Natural killer cell (primary cell): ENCODE measurements around the gene SLC44A4. TPM values are rescaled to one million over a fixed set of nuclear protein-coding genes. Genes with fewer than 3 reads are reported as not detected.
"Not testable (repeated sequence)": the region's sequence is repeated elsewhere in the genome, so short reads cannot be mapped to it uniquely, and the experiment has no call there.

ENCODE experiments used
- ATAC-seq, 3 donors: fragments of 150-1000 bp in 2 of 3; fragments of 200-7000 bp in 1 of 3; cut with Tn5 transposase; 1 replicate in 1 of 3; 2 replicates in 2 of 3; pipeline ENCODE4 v1.10.0; 2021; ENCODE audit warnings: mild to moderate bottlenecking in 2 of 3, moderate library complexity in 2 of 3
- DNase-seq, 2 donors: peaks; one replicate each; pipeline versions ENCODE4 v3.0.0 to v3.0.0-alpha.2; 2013 to 2021; ENCODE audit warnings: mixed read lengths in 1 of 2
- H3K27ac ChIP-seq: one replicate; pipeline ENCODE4 v1.5.1; 2013; ENCODE audit warnings: mild to moderate bottlenecking, low read length
- H3K27me3 ChIP-seq: one replicate; pipeline ENCODE4 v1.6.1; 2013; ENCODE audit warnings: low read length; ENCODE audit not compliant: control insufficient read depth, insufficient read depth
- H3K36me3 ChIP-seq: one replicate; pipeline ENCODE4 v1.6.1; 2013; ENCODE audit warnings: low read length; ENCODE audit not compliant: control insufficient read depth, insufficient read depth
- H3K4me1 ChIP-seq: one replicate; pipeline ENCODE4 v1.6.1; 2013; ENCODE audit warnings: low read length; ENCODE audit not compliant: control insufficient read depth, insufficient read depth
- H3K4me3 ChIP-seq: one replicate; pipeline ENCODE4 v1.5.1; 2013; ENCODE audit warnings: low read length
- H3K9me3 ChIP-seq: one replicate; pipeline ENCODE4 v1.6.1; 2013; ENCODE audit warnings: low read length; ENCODE audit not compliant: control insufficient read depth, insufficient read depth
- H3K27ac Mint-ChIP-seq, 2 donors: one replicate each; pipeline ENCODE4 v1.8.0; 2022; ENCODE audit warnings: mild to moderate bottlenecking in 2 of 2, mixed read lengths in 2 of 2, moderate library complexity in 1 of 2
- H3K27me3 Mint-ChIP-seq, 2 donors: one replicate each; pipeline ENCODE4 v1.8.0; 2022; ENCODE audit warnings: low read depth in 2 of 2, mixed read lengths in 2 of 2
- H3K36me3 Mint-ChIP-seq: one replicate; pipeline ENCODE4 v1.8.0; 2022; ENCODE audit warnings: mixed read lengths
- H3K4me1 Mint-ChIP-seq, 2 donors: one replicate each; pipeline ENCODE4 v1.8.0; 2022; ENCODE audit warnings: mixed read lengths in 2 of 2
- H3K4me3 Mint-ChIP-seq: one replicate; pipeline ENCODE4 v1.8.0; 2022; ENCODE audit warnings: mild to moderate bottlenecking, moderate library complexity, mixed read lengths
- H3K9me3 Mint-ChIP-seq, 2 donors: one replicate each; pipeline ENCODE4 v1.8.0; 2022; ENCODE audit warnings: mixed read lengths in 2 of 2
- WGBS: methylation state at CpG from one replicate; pipeline ENCODE4 v1.1.7; 2013; ENCODE audit warnings: missing lambda C conversion rate; ENCODE audit not compliant: insufficient coverage; 5-methylcytosine and 5-hydroxymethylcytosine counted together
- intact Hi-C: fragments of 100-400 bp; cut with micrococcal nuclease; formaldehyde crosslinking; loops from one replicate; pipeline ENCODE4 v1.14.2; 2022
- total RNA-seq, 4 donors: library from RNA; stranded (reverse); fragments of 120-200 nt in 1 of 4; gene quantifications; one replicate each; pipeline versions ENCODE4 v1.2.3 to v1.2.4, GENCODE V29; 2013 to 2022
- TF ChIP-seq, protein P1 (sequence below): fragments of 200-600 bp; IDR thresholded peaks from one replicate; pipeline ENCODE4 v1.8.0; 2022; ENCODE audit warnings: antibody characterized with exemption

SLC44A4 gene
- total RNA-seq, 3 donors from 2014 or later (not counting 1 experiment from before 2014, with no cell fraction given) = 0.48 TPM; not detected in 2

DNA sequence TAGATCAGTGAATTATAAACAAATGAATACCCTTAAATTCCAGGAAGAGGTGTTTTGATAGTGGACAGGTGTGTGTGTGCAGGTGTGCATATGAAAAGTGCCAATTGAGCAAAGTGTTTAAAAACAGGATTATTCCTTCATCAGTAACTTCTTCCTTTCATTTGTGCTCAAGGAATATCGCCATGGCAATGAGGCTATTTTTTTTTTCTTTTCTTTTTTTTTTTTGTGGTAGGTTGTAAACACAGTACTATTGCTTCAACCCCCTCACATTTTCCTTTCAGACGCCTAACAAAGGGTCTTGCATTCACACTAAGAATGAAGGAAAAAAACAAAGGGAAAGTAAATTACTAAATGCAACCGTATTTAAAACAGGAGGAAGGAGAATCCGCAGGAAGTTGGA lies 53.2 kb downstream of the SLC44A4 start:
- no peaks in the 10 kb centered on the region for H3K9me3 ChIP-seq
- Mint-ChIP-seq H3K27me3 (no peaks in the 10 kb centered on the region), H3K36me3 (no peaks in the 10 kb centered on the region), H3K27ac (peak overlapping the region; percentile 95 to 99), H3K4me1 (peaks cover 36 to 37% of the 10 kb centered on the region in 2 donors), H3K9me3 (no peaks in the 10 kb centered on the region), H3K4me3 (peak overlapping the region; percentile 28)
- intact Hi-C loops = no loop called here
- H3K27ac ChIP-seq = no peak overlapping the region
- TF ChIP-seq, protein P1, sequence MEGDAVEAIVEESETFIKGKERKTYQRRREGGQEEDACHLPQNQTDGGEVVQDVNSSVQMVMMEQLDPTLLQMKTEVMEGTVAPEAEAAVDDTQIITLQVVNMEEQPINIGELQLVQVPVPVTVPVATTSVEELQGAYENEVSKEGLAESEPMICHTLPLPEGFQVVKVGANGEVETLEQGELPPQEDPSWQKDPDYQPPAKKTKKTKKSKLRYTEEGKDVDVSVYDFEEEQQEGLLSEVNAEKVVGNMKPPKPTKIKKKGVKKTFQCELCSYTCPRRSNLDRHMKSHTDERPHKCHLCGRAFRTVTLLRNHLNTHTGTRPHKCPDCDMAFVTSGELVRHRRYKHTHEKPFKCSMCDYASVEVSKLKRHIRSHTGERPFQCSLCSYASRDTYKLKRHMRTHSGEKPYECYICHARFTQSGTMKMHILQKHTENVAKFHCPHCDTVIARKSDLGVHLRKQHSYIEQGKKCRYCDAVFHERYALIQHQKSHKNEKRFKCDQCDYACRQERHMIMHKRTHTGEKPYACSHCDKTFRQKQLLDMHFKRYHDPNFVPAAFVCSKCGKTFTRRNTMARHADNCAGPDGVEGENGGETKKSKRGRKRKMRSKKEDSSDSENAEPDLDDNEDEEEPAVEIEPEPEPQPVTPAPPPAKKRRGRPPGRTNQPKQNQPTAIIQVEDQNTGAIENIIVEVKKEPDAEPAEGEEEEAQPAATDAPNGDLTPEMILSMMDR = no peak
- ATAC-seq (no peak), DNase-seq (no peak)
- no peaks in the 10 kb centered on the region for H3K36me3 ChIP-seq
- no peaks in the 10 kb centered on the region for H3K27me3 ChIP-seq
- peaks cover 45% of the 10 kb centered on the region for H3K4me1 ChIP-seq
- 100% methylated on average over 2 of the region's 4 CpGs for whole genome bisulfite sequencing
- H3K4me3 ChIP-seq = no peak overlapping the region

GRCh38 chr6:31823592-31824196 lies 55.1 kb downstream of the SLC44A4 start:
- ATAC-seq, H3K9me3 ChIP-seq, H3K9me3 Mint-ChIP-seq, intact Hi-C loops, H3K4me3 ChIP-seq, H3K4me3 Mint-ChIP-seq, H3K27ac ChIP-seq, H3K36me3 ChIP-seq, H3K27me3 ChIP-seq, H3K36me3 Mint-ChIP-seq, H3K27me3 Mint-ChIP-seq, DNase-seq: not testable (repeated sequence)
- WGBS = 88% methylated on average over 9 of the region's 9 CpGs
- peaks cover 25 to 27% of the 10 kb centered on the region in 2 donors for H3K4me1 Mint-ChIP-seq
- H3K4me1 ChIP-seq = peaks cover 40% of the 10 kb centered on the region
- peak overlapping the region in 1 of 2 donors; percentile 40 for H3K27ac Mint-ChIP-seq

DNA sequence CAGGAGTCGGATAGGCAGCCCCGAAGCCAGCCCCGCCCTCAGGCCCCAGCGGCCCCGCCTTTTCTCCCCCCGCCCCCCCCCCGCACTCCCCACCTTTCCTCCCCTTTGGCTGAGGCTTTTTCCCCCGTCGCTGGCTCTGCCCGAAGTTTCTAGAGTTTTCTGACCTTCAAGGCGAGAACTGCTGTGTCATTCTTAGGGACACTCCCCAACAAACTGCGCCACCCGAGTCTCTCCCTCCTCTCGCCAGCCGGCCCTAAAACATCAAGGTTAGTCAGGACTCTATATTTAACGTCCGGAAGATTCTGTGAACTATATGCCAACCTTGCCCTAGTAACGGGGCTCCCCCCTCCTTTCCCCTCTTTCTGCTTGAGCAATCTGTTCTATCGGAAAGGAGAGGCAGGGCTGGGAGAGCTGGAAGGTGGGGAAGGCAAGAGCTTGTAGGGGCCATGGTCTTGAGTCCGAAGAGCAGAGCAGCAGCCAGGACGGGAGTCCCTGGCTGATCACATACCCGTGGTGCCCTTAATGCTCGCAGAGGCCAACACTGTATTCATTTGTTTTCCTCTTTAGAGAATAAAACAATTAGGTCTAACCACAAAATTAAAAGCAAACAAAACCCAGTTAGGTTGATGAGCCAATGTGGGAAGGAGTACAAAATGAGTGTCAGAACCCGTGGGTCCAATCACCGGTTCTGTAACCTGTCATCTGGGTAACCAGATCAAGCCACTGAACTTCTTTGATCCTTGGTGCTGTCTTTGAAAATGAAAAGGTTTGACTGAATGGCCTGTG lies 56.6 kb downstream of the SLC44A4 start:
- Mint-ChIP-seq H3K36me3 (no peaks in the 10 kb centered on the region), H3K27ac (peak overlapping the region; percentile 92 to 94), H3K9me3 (no peaks in the 10 kb centered on the region), H3K4me3 (peak overlapping the region; percentile 93), H3K4me1 (peaks cover 32 to 38% of the 10 kb centered on the region in 2 donors), H3K27me3 (no peaks in the 10 kb centered on the region)
- peaks cover 44% of the 10 kb centered on the region for H3K4me1 ChIP-seq
- peak; percentile 45 to 75 for DNase-seq
- intact Hi-C loops = no loop called here
- peak; percentile 52 to 56 (median 54) for ATAC-seq
- H3K27ac ChIP-seq = peak overlapping the region; percentile 76
- H3K4me3 ChIP-seq = peak overlapping the region; percentile 54
- no peaks in the 10 kb centered on the region for H3K36me3 ChIP-seq
- WGBS = 3% methylated on average over 21 of the region's 25 CpGs
- TF ChIP-seq, protein P1 = no peak
- no peaks in the 10 kb centered on the region for H3K27me3 ChIP-seq
- no peaks in the 10 kb centered on the region for H3K9me3 ChIP-seq

DNA sequence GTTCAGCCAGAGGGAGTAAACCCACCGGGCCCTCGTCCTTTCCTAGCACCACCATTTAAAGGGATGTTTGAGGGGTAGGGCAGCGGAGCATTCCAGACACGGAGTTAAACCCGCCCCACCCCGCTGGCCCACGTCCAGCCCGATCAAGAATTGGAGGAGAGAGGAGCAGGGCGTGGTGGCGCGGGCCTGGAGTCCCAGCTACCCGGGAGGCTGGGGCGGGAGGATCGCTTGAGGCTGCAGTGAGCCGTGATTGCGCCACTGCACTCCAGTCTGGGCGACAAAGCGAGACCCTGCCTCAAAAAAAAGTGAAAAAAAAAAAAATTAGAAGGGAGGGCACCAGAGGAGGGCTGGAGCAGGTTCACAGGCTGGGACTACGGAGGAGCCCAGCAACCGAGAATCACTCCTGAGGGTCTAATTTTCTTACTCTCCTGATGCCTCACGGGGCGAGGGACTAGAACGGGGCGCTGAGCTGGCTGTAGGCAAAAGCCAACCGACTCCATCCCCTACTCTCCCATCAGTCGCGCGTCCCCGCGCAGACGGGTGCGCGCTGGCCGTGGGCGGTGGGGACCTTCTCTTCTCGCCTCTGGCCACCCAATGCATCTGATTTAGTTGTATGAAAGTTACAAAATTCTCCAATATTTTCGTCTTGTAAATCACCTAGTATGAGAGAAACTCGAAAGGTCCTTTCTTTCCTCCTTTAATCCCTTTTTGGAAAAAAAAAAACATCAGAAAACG lies 57.3 kb downstream of the SLC44A4 start:
- Histone ChIP-seq H3K4me3 (peak overlapping the region; percentile 54), H3K9me3 (no peaks in the 10 kb centered on the region), H3K36me3 (no peaks in the 10 kb centered on the region), H3K27ac (peak overlapping the region; percentile 76), H3K27me3 (no peaks in the 10 kb centered on the region), H3K4me1 (peaks cover 40% of the 10 kb centered on the region)
- peak overlapping the region; percentile 93 for H3K4me3 Mint-ChIP-seq
- no peaks in the 10 kb centered on the region for H3K36me3 Mint-ChIP-seq
- WGBS = 8% methylated on average over 36 of the region's 39 CpGs
- no peaks in the 10 kb centered on the region for H3K27me3 Mint-ChIP-seq
- DNase-seq (no peak), ATAC-seq (peak; percentile 53 to 59 (median 55))
- TF ChIP-seq, protein P1 = no peak
- H3K27ac Mint-ChIP-seq = peak overlapping the region; percentile 92 to 94
- peaks cover 27 to 31% of the 10 kb centered on the region in 2 donors for H3K4me1 Mint-ChIP-seq
- no peaks in the 10 kb centered on the region for H3K9me3 Mint-ChIP-seq
- intact Hi-C loops = no loop called here

DNA sequence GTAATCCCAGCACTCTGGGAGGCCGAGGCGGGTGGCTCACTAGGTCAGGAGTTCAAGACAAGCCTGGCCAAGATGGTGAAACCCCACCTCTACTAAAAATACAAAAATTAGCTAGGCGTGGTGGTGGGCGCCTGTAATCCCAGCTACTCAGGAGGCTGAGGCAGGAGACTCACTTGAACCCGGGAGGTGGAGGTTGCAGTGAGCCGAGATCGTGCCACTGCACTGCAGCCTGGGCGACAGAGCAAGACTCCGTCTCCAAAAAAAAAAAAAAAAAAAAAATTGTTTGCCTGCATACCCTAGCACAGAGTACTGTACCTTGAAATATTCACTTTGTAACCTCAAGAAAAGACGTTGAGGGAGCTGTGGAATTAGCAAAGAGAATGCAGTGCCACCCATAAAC lies 58.4 kb downstream of the SLC44A4 start:
- H3K27ac ChIP-seq, H3K27me3 Mint-ChIP-seq, H3K36me3 ChIP-seq, H3K9me3 Mint-ChIP-seq, H3K27me3 ChIP-seq, intact Hi-C loops, DNase-seq, H3K36me3 Mint-ChIP-seq, H3K4me3 ChIP-seq, ATAC-seq, H3K9me3 ChIP-seq: not testable (repeated sequence)
- 96% methylated on average over 8 of the region's 10 CpGs for WGBS
- peak overlapping the region; percentile 93 for H3K4me3 Mint-ChIP-seq
- H3K4me1 Mint-ChIP-seq = peaks cover 27 to 31% of the 10 kb centered on the region in 2 donors
- peak overlapping the region in 1 of 2 donors; percentile 92 for H3K27ac Mint-ChIP-seq
- peaks cover 32% of the 10 kb centered on the region for H3K4me1 ChIP-seq
